Measurements from ENCODE around the gene ACOT7.

GRCh38 chr1:6271554-6271953, 122.0 kb downstream of the ACOT7 start:
- TF ChIP-seq DBP (CRISPR knock-in tag; IDR thresholded peaks at IDR 0.05; ENCODE audit: not compliant biosample characterization): no peak
- TF ChIP-seq CAMTA2 (CRISPR knock-in tag; IDR thresholded peaks at IDR 0.05; ENCODE audit: borderline replicate concordance): no peak
- no peak for TF ChIP-seq ZNF24 (IDR thresholded peaks at IDR 0.05)
- no peak for TF ChIP-seq CC2D1A (CRISPR knock-in tag; IDR thresholded peaks at IDR 0.05)
- TF ChIP-seq ZIK1 (CRISPR knock-in tag; IDR thresholded peaks at IDR 0.05; ENCODE audit: borderline replicate concordance, low read depth): no peak
- no peak for TF ChIP-seq CTCF (CRISPR knock-in tag; IDR thresholded peaks at IDR 0.05)
- TF ChIP-seq ZHX1 (CRISPR knock-in tag; IDR thresholded peaks at IDR 0.05; ENCODE audit: low read depth): no peak
- no peak for TF ChIP-seq POLR2A (IDR thresholded peaks at IDR 0.05; ENCODE audit: insufficient read depth in 1 of 2, low read depth in 2 of 2, low read length in 2 of 2)
- TF ChIP-seq ATM (IDR thresholded peaks at IDR 0.05; ENCODE audit: borderline replicate concordance): no peak
- TF ChIP-seq SMC3 (IDR thresholded peaks at IDR 0.05; ENCODE audit: low read length): no peak
- no peak for TF ChIP-seq RAD21 (CRISPR knock-in tag; IDR thresholded peaks at IDR 0.05)

Data from HepG2 (cell line).